ENCODE measurements around the gene OR2V1.
"Not testable (repeated sequence)": the region's sequence is repeated elsewhere in the genome, so short reads cannot be mapped to it uniquely, and the experiment has no call there.

OR2V1 gene

GRCh38 chr5:181160152-181160754, 29.3 kb upstream of the OR2V1 start:
- peak; percentile 2 for DNase-seq

GRCh38 chr5:181159286-181160151, 28.6 kb upstream of the OR2V1 start:
- DNase-seq, result peak; percentile 60

GRCh38 chr5:181158869-181159268, 27.9 kb upstream of the OR2V1 start:
- no peak for DNase-seq

- no peak for DNase-seq
Measured at GRCh38 chr5:181156758-181157157, 25.8 kb upstream of the OR2V1 start.

- no peak for DNase-seq
Measured at GRCh38 chr5:181153814-181154213, 22.8 kb upstream of the OR2V1 start.

- no peak for DNase-seq
Measured at GRCh38 chr5:181152406-181152805, 21.4 kb upstream of the OR2V1 start.

- DNase-seq, result no peak
Measured at GRCh38 chr5:181151146-181151545, 20.2 kb upstream of the OR2V1 start.

- no peak for DNase-seq
Measured at GRCh38 chr5:181149806-181150733, 19.1 kb upstream of the OR2V1 start.

GRCh38 chr5:181149355-181149754, 18.4 kb upstream of the OR2V1 start:
- no peak for DNase-seq

GRCh38 chr5:181146927-181147636, 16.1 kb upstream of the OR2V1 start, which contains the start of gene OR2V2:
Gene OR2V2, plus strand, starts transcription at chr5:181147586. Its CDS starts 7,357 bp downstream, at chr5:181154943.
- DNase-seq, result not testable (repeated sequence)

- no peak for DNase-seq
Measured at GRCh38 chr5:181145133-181145532, 14.2 kb upstream of the OR2V1 start.

GRCh38 chr5:181142054-181142453, 11.1 kb upstream of the OR2V1 start:
- DNase-seq, result no peak

- no peak for DNase-seq
Measured at GRCh38 chr5:181140766-181141165, 9.8 kb upstream of the OR2V1 start.

- no peak for DNase-seq
Measured at GRCh38 chr5:181138258-181138657, 7.3 kb upstream of the OR2V1 start.

GRCh38 chr5:181136361-181136955, 5.5 kb upstream of the OR2V1 start:
- no peak for DNase-seq

- DNase-seq, result no peak
Measured at GRCh38 chr5:181134259-181134658, 3.3 kb upstream of the OR2V1 start.

- no peak for DNase-seq
Measured at GRCh38 chr5:181133610-181134231, 2.8 kb upstream of the OR2V1 start.

GRCh38 chr5:181133083-181133482, 2.1 kb upstream of the OR2V1 start:
- DNase-seq, result no peak

GRCh38 chr5:181131514-181131913, 545 bp upstream of the OR2V1 start:
- no peak for DNase-seq

GRCh38 chr5:181130081-181130480, 888 bp downstream of the OR2V1 start:
- DNase-seq, result not testable (repeated sequence)

GRCh38 chr5:181129601-181130000, 1.4 kb downstream of the OR2V1 start:
- DNase-seq, result no peak
